Measurements from ENCODE around the gene SLC10A7.

SLC10A7 gene

GRCh38 chr4:146494143-146494542 is 27.6 kb downstream of the SLC10A7 start:
- no peak for DNase-seq

GRCh38 chr4:146490106-146490505 is 31.6 kb downstream of the SLC10A7 start:
- DNase-seq: no peak

- DNase-seq: no peak
Observed at GRCh38 chr4:146488495-146489174, 33.1 kb downstream of the SLC10A7 start.

GRCh38 chr4:146486565-146486964 is 35.2 kb downstream of the SLC10A7 start:
- DNase-seq: no peak

GRCh38 chr4:146485968-146486367 is 35.8 kb downstream of the SLC10A7 start:
- no peak for DNase-seq

GRCh38 chr4:146482788-146483187 is 39.0 kb downstream of the SLC10A7 start:
- DNase-seq: no peak

GRCh38 chr4:146481246-146481645 is 40.5 kb downstream of the SLC10A7 start:
- no peak for DNase-seq

GRCh38 chr4:146478009-146478408 is 43.7 kb downstream of the SLC10A7 start:
- peak; percentile 7 for DNase-seq

- DNase-seq: no peak
Observed at GRCh38 chr4:146477054-146477453, 44.7 kb downstream of the SLC10A7 start.

- DNase-seq: peak; percentile 0
Observed at GRCh38 chr4:146472404-146472803, 49.3 kb downstream of the SLC10A7 start.

- DNase-seq: no peak
Observed at GRCh38 chr4:146470604-146471003, 51.1 kb downstream of the SLC10A7 start.

GRCh38 chr4:146469022-146469421 is 52.7 kb downstream of the SLC10A7 start:
- no peak for DNase-seq

- DNase-seq: no peak
Observed at GRCh38 chr4:146465628-146466027, 56.1 kb downstream of the SLC10A7 start.

GRCh38 chr4:146462251-146462650 is 59.5 kb downstream of the SLC10A7 start:
- no peak for DNase-seq

GRCh38 chr4:146458594-146458993 is 63.1 kb downstream of the SLC10A7 start:
- no peak for DNase-seq

GRCh38 chr4:146456681-146457080 is 65.1 kb downstream of the SLC10A7 start:
- DNase-seq: no peak

- DNase-seq: no peak
Observed at GRCh38 chr4:146453181-146453807, 68.4 kb downstream of the SLC10A7 start.

- DNase-seq: no peak
Observed at GRCh38 chr4:146450524-146450923, 71.2 kb downstream of the SLC10A7 start.

GRCh38 chr4:146446555-146446954 is 75.2 kb downstream of the SLC10A7 start:
- no peak for DNase-seq

GRCh38 chr4:146445198-146446150 is 76.3 kb downstream of the SLC10A7 start:
- DNase-seq: no peak

GRCh38 chr4:146443525-146443924 is 78.2 kb downstream of the SLC10A7 start:
- no peak for DNase-seq

- no peak for DNase-seq
Observed at GRCh38 chr4:146442801-146443200, 78.9 kb downstream of the SLC10A7 start.

GRCh38 chr4:146439999-146440398 is 81.7 kb downstream of the SLC10A7 start:
- DNase-seq: no peak

- no peak for DNase-seq
Observed at GRCh38 chr4:146439437-146439836, 82.3 kb downstream of the SLC10A7 start.
